Stomach (tissue), 9 donors: ENCODE data around the gene LAMP5. TPM values are rescaled to one million over a fixed set of nuclear protein-coding genes. Genes with fewer than 3 reads are reported as not detected.
A peak's percentile ranks its signal among the peaks of the same experiment; 100 is the strongest.

Experiments used
- DNase-seq, 2 donors: peaks; one replicate each; pipeline versions ENCODE4 v3.0.0 to v3.0.0-alpha.2; 2013 to 2019
- H3K27ac ChIP-seq, 5 donors: fragments of 200-600 bp in 4 of 5; sonication (generic) in 4 of 5; one replicate each; pipeline ENCODE4 v1.5.1; 2013 to 2019; ENCODE audit warnings: mild to moderate bottlenecking in 1 of 5, moderate library complexity in 1 of 5
- H3K27me3 ChIP-seq, 3 donors: fragments of 200-600 bp; sonication (generic); one replicate each; pipeline ENCODE4 v1.5.1; 2017 to 2019; ENCODE audit warnings: mixed run types in 1 of 3
- H3K36me3 ChIP-seq, 4 donors: fragments of 200-600 bp; sonication (generic); 1 replicate in 3 of 4; 2 replicates in 1 of 4; pipeline ENCODE4 v1.5.1; 2016 to 2019
- H3K4me1 ChIP-seq, 4 donors: fragments of 200-600 bp; sonication (generic); one replicate each; pipeline ENCODE4 v1.5.1; 2016 to 2019
- H3K4me3 ChIP-seq, 4 donors: fragments of 200-600 bp; sonication (generic) in 3 of 4; one replicate each; pipeline ENCODE4 v1.5.1; 2016 to 2019; ENCODE audit warnings: mild to moderate bottlenecking in 1 of 4
- H3K9me3 ChIP-seq, 4 donors: fragments of 200-600 bp; sonication (generic); one replicate each; pipeline ENCODE4 v1.5.1; 2016 to 2019
- EP300 ChIP-seq: sonication (generic); formaldehyde crosslinking; IDR thresholded peaks from one replicate; pipeline ENCODE4 v1.6.1; 2017; ENCODE audit warnings: antibody characterized with exemption
- POLR2A ChIP-seq, 4 donors: fragments of 450-650 bp; IDR thresholded peaks; one replicate each; pipeline ENCODE4 v1.6.1; 2016; ENCODE audit warnings: antibody characterized with exemption in 4 of 4, control low read depth in 2 of 4, mild to moderate bottlenecking in 1 of 4, moderate library complexity in 1 of 4
- POLR2AphosphoS5 ChIP-seq, 3 donors: sonication (generic); formaldehyde crosslinking; IDR thresholded peaks; one replicate each; pipeline ENCODE4 v1.6.1; 2016; ENCODE audit warnings: antibody characterized with exemption in 3 of 3
- WGBS, 5 donors: extraction: QIAGEN DNeasy Blood & Tissue Kit in 3 of 5; methylation state at CpG; one replicate each; pipeline versions ENCODE4 v1.1.5 to v1.1.7; 2013 to 2018; 5-methylcytosine and 5-hydroxymethylcytosine counted together
- intact Hi-C: fragments of 100-400 bp; cut with DNase I; formaldehyde crosslinking; loops from one replicate; pipeline ENCODE4 v1.15.1; 2023; ENCODE audit warnings: low total_unique reads
- polyA plus RNA-seq, 3 donors: library from polyadenylated mRNA; stranded (reverse); fragments of 200-250 nt; gene quantifications; one replicate each; pipeline ENCODE4 v1.2.3, GENCODE V29; 2013
- total RNA-seq, 5 donors: library from RNA; depleted of rRNA; stranded (reverse); fragments of >200 nt; gene quantifications; one replicate each; pipeline versions ENCODE4 v1.1.0 to v1.2.3, GENCODE V29; 2014 to 2016
- TF ChIP-seq, protein P1 (sequence below), 7 experiments: fragments of 450-650 bp in 4 of 7; fragments of 200-600 bp in 3 of 7; sonication (generic) in 3 of 7; IDR thresholded peaks; one replicate each; pipeline ENCODE4 v1.5.1; 2016 to 2019; ENCODE audit warnings: antibody characterized with exemption in 7 of 7, control low read depth in 2 of 7, mild to moderate bottlenecking in 1 of 7
- donor health status: healthy with polysubstance abuse.
- donor health status: Bipolar disorder and iron deficiency.
- donor health status: healthy.

Gene LAMP5
- total and polyA plus RNA-seq, 8 donors, result 0.20 to 2.9 (median 0.52) TPM; not detected in 4

DNA sequence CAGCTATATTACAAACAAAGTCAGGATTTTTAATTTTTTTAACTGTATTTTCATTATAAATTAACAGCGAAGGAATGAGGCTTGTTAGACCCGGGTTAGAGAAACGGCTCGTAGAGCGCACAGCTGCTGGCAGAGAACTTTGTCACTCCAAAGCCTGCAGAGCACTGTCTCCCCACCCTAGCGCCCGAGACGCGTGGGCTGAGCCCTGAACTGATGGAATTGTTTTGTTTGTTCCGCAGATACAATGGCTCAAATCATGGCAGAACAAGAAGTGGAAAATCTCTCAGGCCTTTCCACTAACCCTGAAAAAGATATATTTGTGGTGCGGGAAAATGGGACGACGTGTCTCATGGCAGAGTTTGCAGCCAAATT is 810 bp downstream of the LAMP5 start:
- Histone ChIP-seq H3K27me3 (peaks cover 0 to 83% (median 28%) of the 10 kb centered on the region in 3 donors), H3K4me3 (peak overlapping the region in 3 of 4 donors; percentile 20 to 36 (median 32)), H3K36me3 (no peaks in the 10 kb centered on the region), H3K4me1 (peaks cover 14 to 26% (median 21%) of the 10 kb centered on the region in 4 donors), H3K9me3 (no peaks in the 10 kb centered on the region), H3K27ac (no peak overlapping the region)
- whole genome bisulfite sequencing, 5 donors, result 4 to 8% (median 6%) methylated on average over 13 of the region's 13 CpGs
- TF ChIP-seq, protein P1, sequence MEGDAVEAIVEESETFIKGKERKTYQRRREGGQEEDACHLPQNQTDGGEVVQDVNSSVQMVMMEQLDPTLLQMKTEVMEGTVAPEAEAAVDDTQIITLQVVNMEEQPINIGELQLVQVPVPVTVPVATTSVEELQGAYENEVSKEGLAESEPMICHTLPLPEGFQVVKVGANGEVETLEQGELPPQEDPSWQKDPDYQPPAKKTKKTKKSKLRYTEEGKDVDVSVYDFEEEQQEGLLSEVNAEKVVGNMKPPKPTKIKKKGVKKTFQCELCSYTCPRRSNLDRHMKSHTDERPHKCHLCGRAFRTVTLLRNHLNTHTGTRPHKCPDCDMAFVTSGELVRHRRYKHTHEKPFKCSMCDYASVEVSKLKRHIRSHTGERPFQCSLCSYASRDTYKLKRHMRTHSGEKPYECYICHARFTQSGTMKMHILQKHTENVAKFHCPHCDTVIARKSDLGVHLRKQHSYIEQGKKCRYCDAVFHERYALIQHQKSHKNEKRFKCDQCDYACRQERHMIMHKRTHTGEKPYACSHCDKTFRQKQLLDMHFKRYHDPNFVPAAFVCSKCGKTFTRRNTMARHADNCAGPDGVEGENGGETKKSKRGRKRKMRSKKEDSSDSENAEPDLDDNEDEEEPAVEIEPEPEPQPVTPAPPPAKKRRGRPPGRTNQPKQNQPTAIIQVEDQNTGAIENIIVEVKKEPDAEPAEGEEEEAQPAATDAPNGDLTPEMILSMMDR (IDR thresholded peaks at IDR 0.05), result no peak
- TF ChIP-seq POLR2AphosphoS5 (IDR thresholded peaks at IDR 0.05) (no peak), POLR2A (IDR thresholded peaks at IDR 0.05) (no peak), EP300 (no peak)
- intact Hi-C loops, result no loop called here
- peak in 1 of 2 donors; percentile 21 for DNase-seq

DNA sequence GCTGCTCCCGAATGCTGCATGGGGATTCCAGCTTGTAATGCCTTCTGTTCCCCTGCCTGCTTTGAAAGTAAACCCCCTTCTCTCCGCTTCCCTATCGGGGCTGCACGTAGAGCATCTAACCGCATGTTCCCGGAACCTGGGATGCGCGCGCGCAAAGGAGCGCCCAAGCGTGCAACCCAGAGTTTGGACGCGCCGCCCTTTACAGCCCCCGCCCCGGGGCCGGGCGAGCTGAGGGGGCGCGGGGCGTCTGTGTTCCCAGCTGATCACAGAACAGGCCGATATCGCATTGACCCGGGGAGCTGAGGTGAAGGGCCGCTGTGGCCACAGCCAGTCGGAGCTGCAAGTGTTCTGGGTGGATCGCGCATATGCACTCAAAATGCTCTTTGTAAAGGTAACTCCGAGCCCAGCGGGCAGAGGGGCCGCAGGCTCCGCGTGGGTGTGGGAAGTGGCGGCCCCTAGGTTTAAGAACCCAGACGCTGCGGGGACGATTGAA is 1.4 kb downstream of the LAMP5 start:
- peaks cover 14 to 26% (median 21%) of the 10 kb centered on the region in 4 donors for H3K4me1 ChIP-seq
- H3K27ac ChIP-seq, result no peak overlapping the region
- H3K27me3 ChIP-seq, result peaks cover 0 to 83% (median 28%) of the 10 kb centered on the region in 3 donors
- no peaks in the 10 kb centered on the region for H3K36me3 ChIP-seq
- peak in 1 of 2 donors; percentile 41 for DNase-seq
- H3K4me3 ChIP-seq, result peak overlapping the region; percentile 3 to 36 (median 18)
- intact Hi-C loops, result no loop called here
- TF ChIP-seq EP300, result no peak
- TF ChIP-seq POLR2A (IDR thresholded peaks at IDR 0.05), result no peak
- TF ChIP-seq, protein P1 (IDR thresholded peaks at IDR 0.05), result no peak
- no peak for TF ChIP-seq POLR2AphosphoS5 (IDR thresholded peaks at IDR 0.05)
- no peaks in the 10 kb centered on the region for H3K9me3 ChIP-seq
- 1 to 8% (median 3%) methylated on average over 14 to 38 of the region's 38 CpGs for WGBS, 5 donors

DNA sequence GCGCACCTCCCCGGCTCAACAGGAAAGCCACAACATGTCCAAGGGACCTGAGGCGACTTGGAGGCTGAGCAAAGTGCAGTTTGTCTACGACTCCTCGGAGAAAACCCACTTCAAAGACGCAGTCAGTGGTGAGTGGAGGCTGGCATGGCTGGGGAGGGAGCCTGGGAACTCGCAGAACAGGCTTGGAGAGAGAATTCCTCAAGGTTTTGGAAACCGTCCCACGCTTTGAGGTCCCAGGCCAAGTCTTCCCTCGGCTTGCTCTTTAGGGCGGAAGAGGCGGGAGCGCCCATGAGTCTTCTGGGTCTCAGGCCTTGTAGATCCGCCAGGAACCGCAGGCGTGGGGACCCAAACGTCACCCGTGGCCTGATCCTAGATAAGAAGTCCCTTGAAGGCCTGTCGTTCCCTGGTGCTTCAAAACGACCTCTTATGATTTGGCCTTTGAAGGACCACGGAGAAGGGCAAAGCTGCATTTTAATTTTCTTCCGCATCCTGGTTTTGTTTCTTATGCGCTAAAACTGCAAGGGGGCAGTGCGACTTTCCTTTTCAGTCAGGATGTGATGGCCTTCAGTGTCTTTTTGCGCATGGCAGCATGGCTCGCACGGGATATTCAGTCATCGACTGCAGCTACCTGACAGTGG is 2.0 kb downstream of the LAMP5 start:
- peaks cover 0 to 83% (median 28%) of the 10 kb centered on the region in 3 donors for H3K27me3 ChIP-seq
- H3K4me3 ChIP-seq, result peak overlapping the region; percentile 3 to 36 (median 18)
- H3K4me1 ChIP-seq, result peaks cover 14 to 26% (median 21%) of the 10 kb centered on the region in 4 donors
- DNase-seq, result peak in 1 of 2 donors; percentile 48
- intact Hi-C loops, result no loop called here
- TF ChIP-seq POLR2A (IDR thresholded peaks at IDR 0.05) (no peak), EP300 (no peak), POLR2AphosphoS5 (IDR thresholded peaks at IDR 0.05) (no peak)
- TF ChIP-seq, protein P1 (IDR thresholded peaks at IDR 0.05), result no peak
- 7 to 14% (median 9%) methylated on average over 20 to 28 of the region's 28 CpGs for WGBS, 5 donors
- H3K27ac ChIP-seq, result no peak overlapping the region
- H3K9me3 ChIP-seq, result no peaks in the 10 kb centered on the region
- H3K36me3 ChIP-seq, result no peaks in the 10 kb centered on the region

DNA sequence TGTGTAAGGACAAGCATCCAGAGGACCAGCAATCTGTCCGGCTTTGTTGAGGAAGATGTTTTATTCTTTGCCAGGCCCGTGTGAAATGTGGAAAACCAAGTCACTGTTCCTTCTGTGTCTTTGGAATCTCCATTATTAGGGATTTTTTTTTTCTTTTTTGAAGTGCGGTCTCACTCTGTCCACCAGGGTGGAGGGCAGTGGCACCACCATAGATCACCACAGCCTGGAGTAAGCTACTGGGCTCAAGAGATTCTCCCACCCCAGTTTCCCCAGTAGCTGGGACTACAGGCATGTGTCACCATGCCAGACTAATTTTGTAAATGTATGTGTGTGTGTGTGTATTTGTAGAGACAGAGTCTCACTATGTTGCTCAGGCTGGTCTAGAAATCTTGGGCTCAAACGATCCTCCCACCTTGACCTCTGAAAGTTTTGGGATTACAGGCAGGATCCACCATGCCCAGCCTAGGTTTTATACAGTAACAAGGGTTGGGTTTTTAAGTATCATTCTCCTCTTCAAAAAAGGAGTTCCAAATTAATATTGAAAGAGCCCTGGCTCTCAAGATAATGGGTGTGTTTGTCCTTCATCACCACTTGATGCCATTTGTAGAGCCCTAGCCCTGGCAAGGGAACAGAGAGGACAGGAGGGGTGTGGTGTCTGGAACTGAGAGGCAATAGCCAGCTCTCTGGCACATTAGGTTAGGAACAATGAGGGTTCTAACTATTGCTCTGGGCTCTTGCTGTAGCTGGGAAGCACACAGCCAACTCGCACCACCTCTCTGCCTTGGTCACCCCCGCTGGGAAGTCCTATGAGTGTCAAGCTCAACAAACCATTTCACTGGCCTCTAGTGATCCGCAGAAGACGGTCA is 3.1 kb downstream of the LAMP5 start:
- H3K36me3 ChIP-seq, result no peaks in the 10 kb centered on the region
- no peak overlapping the region for H3K4me3 ChIP-seq
- H3K27me3 ChIP-seq, result peaks cover 0 to 74% (median 28%) of the 10 kb centered on the region in 3 donors
- TF ChIP-seq POLR2A (IDR thresholded peaks at IDR 0.05), result no peak
- intact Hi-C loops, result no loop called here
- H3K27ac ChIP-seq, result no peak overlapping the region
- no peaks in the 10 kb centered on the region for H3K9me3 ChIP-seq
- peaks cover 14 to 26% (median 21%) of the 10 kb centered on the region in 4 donors for H3K4me1 ChIP-seq
- DNase-seq, result no peak
- WGBS, 5 donors, result 58 to 63% (median 59%) methylated on average over 7 to 8 of the region's 8 CpGs
